Transverse colon (tissue), 4 donors: Measurements from ENCODE around the gene SNORC. TPM values are rescaled to one million over a fixed set of nuclear protein-coding genes. Genes with fewer than 3 reads are reported as not detected.

Source experiments
- DNase-seq: peaks from one replicate; pipeline ENCODE4 v3.0.0-alpha.2; 2019
- H3K27ac ChIP-seq, 4 donors: fragments of 200-600 bp; sonication (generic); 2 replicates each; pipeline ENCODE4 v1.5.1; 2016 to 2018; ENCODE audit warnings: inconsistent platforms in 4 of 4
- H3K27me3 ChIP-seq: fragments of 200-600 bp; sonication (generic); 2 replicates; pipeline ENCODE4 v1.5.1; 2017; ENCODE audit warnings: inconsistent platforms
- H3K36me3 ChIP-seq, 4 donors: fragments of 200-600 bp; sonication (generic); 2 replicates each; pipeline ENCODE4 v1.5.1; 2017 to 2019; ENCODE audit warnings: inconsistent platforms in 4 of 4
- H3K4me1 ChIP-seq, 4 donors: fragments of 200-600 bp; sonication (generic); 2 replicates each; pipeline ENCODE4 v1.5.1; 2017 to 2020; ENCODE audit warnings: inconsistent platforms in 4 of 4
- H3K4me3 ChIP-seq, 4 donors: fragments of 200-600 bp; sonication (generic); 1 replicate in 1 of 4; 2 replicates in 3 of 4; pipeline versions ENCODE4 v1.5.1 to v1.6.1; 2017 to 2019; ENCODE audit warnings: inconsistent platforms in 4 of 4
- H3K9me3 ChIP-seq, 2 donors: fragments of 200-600 bp; sonication (generic); 2 replicates each; pipeline ENCODE4 v1.5.1; 2017 to 2019; ENCODE audit warnings: inconsistent platforms in 2 of 2
- EP300 ChIP-seq: sonication (generic); formaldehyde crosslinking; IDR thresholded peaks from one replicate; pipeline ENCODE4 v1.6.1; 2017; ENCODE audit warnings: antibody characterized with exemption, low read depth
- POLR2A ChIP-seq: fragments of 450-650 bp; IDR thresholded peaks from one replicate; pipeline ENCODE4 v1.6.1; 2016; ENCODE audit warnings: antibody characterized with exemption, mild to moderate bottlenecking, moderate library complexity
- POLR2AphosphoS5 ChIP-seq, 3 donors: sonication (generic); formaldehyde crosslinking; IDR thresholded peaks; one replicate each; pipeline ENCODE4 v1.6.1; 2016; ENCODE audit warnings: antibody characterized with exemption in 3 of 3
- WGBS, 2 donors: methylation state at CpG; one replicate each; pipeline ENCODE4 v1.1.5; 2018; ENCODE audit warnings: low coverage in 1 of 2; 5-methylcytosine and 5-hydroxymethylcytosine counted together
- in situ Hi-C, 4 donors: fragments of 200-750 bp; cut with MboI; loops; one replicate each; pipeline versions ENCODE4 v1.15.0 to v1.15.1; 2017; ENCODE audit warnings: low sequenced_read_pairs in 3 of 4, low pct_ligation_motif_present in 1 of 4, low pct_unique_long_range_greater_than_20kb in 1 of 4
- intact Hi-C: fragments of 100-400 bp; cut with DNase I; formaldehyde crosslinking; loops from one replicate; pipeline ENCODE4 v1.15.1; 2023; ENCODE audit warnings: low total_unique reads
- total RNA-seq, 4 donors: library from RNA; depleted of rRNA; stranded (reverse); fragments of >200 nt; gene quantifications; one replicate each; pipeline ENCODE4 v1.1.0, GENCODE V29; 2016
- TF ChIP-seq, protein P1 (sequence below), 5 experiments: fragments of 200-600 bp in 3 of 5; fragments of 450-650 bp in 2 of 5; sonication (generic) in 3 of 5; IDR thresholded peaks; 1 replicate in 2 of 5; 2 replicates in 3 of 5; pipeline ENCODE4 v1.5.1; 2016 to 2017; ENCODE audit warnings: antibody characterized with exemption in 5 of 5, inconsistent platforms in 3 of 5, mild to moderate bottlenecking in 2 of 5, moderate library complexity in 1 of 5

The SNORC gene
- total RNA-seq, 4 donors from 2014 or later: 13.9 to 45.6 (median 17.2) TPM

DNA sequence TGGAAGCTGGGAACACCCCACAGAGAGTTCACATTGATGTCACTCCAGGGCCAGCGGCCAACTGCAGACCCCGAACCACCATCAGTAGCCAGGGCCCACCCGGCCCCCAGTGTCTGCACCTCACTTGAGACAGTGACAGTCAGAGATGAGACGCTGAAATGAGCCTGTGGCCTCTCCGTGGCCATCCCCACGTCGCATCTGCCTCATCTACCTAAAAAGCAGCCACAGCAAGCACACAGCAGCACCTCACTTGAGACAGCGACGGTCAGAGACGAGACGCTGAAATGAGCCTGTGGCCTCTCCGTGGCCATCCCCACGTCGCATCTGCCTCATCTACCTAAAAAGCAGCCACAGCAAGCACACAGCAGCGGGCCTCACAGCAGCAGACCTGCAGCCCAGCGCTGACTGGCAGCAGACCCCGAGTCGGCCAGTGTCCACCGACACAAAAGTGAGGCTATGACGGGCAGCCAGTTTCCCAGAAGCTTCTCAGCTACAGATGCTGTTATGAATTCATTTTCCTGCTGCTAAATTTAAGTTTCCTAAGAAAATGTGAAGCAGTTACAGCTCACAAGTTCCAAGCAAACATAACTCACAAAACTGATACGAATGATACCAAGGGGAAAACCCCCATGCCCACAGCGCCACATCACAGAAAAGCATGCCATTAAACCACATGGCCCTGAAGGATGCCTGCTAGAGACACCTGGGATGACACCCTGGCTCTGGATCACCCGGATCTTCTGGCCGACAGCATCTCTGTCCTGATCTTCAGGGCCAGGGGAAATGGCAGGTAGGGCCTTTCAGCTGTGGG is 27.7 kb downstream of the SNORC start:
- TF ChIP-seq POLR2AphosphoS5 (IDR thresholded peaks at IDR 0.05): no peak
- TF ChIP-seq EP300: no peak
- no peak for TF ChIP-seq POLR2A
- TF ChIP-seq, protein P1, sequence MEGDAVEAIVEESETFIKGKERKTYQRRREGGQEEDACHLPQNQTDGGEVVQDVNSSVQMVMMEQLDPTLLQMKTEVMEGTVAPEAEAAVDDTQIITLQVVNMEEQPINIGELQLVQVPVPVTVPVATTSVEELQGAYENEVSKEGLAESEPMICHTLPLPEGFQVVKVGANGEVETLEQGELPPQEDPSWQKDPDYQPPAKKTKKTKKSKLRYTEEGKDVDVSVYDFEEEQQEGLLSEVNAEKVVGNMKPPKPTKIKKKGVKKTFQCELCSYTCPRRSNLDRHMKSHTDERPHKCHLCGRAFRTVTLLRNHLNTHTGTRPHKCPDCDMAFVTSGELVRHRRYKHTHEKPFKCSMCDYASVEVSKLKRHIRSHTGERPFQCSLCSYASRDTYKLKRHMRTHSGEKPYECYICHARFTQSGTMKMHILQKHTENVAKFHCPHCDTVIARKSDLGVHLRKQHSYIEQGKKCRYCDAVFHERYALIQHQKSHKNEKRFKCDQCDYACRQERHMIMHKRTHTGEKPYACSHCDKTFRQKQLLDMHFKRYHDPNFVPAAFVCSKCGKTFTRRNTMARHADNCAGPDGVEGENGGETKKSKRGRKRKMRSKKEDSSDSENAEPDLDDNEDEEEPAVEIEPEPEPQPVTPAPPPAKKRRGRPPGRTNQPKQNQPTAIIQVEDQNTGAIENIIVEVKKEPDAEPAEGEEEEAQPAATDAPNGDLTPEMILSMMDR (IDR thresholded peaks at IDR 0.05): no peak
- H3K27me3 ChIP-seq: no peaks in the 10 kb centered on the region
- H3K4me1 ChIP-seq: no peaks in the 10 kb centered on the region
- DNase-seq: no peak
- no peak overlapping the region for H3K4me3 ChIP-seq
- H3K36me3 ChIP-seq: no peaks in the 10 kb centered on the region
- intact Hi-C loops: no loop called here
- no peak overlapping the region for H3K27ac ChIP-seq
- in situ Hi-C loops: no loop called here
- WGBS, 2 donors: 87% methylated on average over 24 of the region's 24 CpGs; no CpG with 5 or more reads in 1 of the 2 donors
- H3K9me3 ChIP-seq: no peaks in the 10 kb centered on the region

DNA sequence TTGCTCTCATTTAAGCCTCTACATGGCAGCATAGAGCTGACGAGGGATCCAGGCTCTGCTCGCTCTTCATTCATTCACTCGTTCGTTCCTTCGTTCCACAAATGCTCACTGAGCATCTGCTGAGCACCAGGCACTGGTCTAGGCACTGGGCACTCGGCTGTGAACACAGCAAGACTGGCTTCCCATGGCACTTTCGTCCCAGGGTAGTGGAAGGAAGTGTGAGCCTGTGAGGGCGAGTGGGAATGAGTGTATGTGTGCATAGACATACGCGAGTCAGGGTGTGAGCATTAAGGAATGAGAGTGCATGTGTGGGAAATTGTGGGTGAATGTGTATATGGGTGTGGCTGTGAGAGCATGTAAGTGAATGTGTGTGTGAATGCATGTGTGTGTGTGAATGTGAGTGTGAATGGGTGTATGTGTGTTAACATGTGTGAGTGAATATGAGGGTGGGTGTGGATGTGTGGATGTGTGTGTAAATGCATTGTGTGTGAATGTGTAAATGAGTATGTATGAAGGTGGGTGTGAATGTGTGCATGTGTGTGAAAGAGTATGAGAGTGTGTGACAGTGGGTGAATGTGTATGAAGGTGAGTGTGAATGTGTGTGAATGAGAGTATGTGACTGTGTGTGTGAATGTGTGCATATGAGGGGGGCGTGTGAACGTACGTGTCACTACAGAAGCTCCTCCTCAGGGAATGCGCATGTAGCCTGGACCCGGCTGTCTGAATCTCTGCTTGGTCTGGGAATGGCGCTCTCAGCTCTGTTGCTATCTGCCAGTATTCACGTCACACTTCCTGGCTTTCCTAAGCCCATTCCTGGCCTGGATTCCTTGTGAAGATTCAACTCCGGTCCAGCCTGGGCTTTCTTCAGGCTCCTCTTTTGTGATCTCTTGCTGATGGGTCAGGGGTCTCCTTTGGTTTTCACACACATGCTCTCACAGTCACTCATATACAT is 28.8 kb downstream of the SNORC start:
- DNase-seq: no peak
- no peaks in the 10 kb centered on the region for H3K9me3 ChIP-seq
- intact Hi-C loops: no loop called here
- no peaks in the 10 kb centered on the region for H3K4me1 ChIP-seq
- WGBS, 2 donors: 67 to 81% methylated on average over 1 to 18 of the region's 18 CpGs
- no peak overlapping the region for H3K27ac ChIP-seq
- no peak for TF ChIP-seq POLR2AphosphoS5 (IDR thresholded peaks at IDR 0.05)
- TF ChIP-seq POLR2A: no peak
- TF ChIP-seq, protein P1 (IDR thresholded peaks at IDR 0.05): no peak
- no peak for TF ChIP-seq EP300
- H3K4me3 ChIP-seq: no peak overlapping the region
- no peaks in the 10 kb centered on the region for H3K27me3 ChIP-seq
- in situ Hi-C loops: no loop called here
- no peaks in the 10 kb centered on the region for H3K36me3 ChIP-seq

DNA sequence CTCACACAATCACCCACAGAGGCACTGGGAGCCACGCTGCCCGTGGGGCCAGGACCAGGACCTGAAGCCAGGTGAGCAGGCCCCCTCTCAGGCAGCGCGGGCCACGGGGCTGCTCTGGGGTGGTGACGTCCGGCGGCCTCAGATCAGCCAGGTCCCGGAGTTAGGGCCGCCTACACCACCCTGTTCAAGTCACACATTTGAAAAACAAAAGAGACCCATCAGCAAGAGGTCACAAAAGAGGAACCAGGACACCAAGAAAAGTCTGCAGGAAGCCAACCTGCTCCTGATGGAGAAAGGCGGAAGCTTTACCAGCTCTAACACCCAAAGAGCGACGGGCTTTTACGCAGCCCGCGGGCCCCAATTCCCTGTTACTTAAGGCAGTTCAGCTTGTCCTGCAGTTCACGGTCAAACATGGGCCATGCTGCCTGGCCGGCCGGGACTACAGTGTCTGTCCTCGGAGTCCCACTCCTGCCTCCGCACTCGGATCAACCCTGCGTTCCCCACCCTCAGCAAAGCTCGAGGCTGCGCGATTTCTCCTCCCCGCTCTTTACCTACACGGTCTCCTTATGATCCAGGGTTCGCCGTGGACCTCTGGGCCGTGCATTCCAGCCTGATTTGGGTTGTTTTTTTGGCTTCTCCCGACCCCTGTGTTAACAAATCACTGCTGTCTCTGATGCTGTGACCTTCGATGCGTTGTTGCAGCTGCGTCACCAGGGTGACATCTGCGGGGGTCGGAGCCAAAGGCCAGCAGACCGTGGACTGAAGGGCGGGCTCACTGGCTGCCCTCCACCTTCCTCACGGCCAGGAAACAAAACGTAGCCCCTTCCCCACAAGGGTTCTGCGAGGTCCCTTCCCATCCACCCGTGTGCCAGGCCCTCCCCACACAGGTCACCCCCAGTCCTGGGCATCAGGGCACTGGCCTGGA is 31.0 kb downstream of the SNORC start:
- in situ Hi-C loops (no loop called here), intact Hi-C loops (no loop called here)
- no peaks in the 10 kb centered on the region for H3K36me3 ChIP-seq
- H3K27ac ChIP-seq: no peak overlapping the region
- TF ChIP-seq, protein P1 (IDR thresholded peaks at IDR 0.05): no peak
- TF ChIP-seq POLR2A: no peak
- no peak for TF ChIP-seq EP300
- no peak for TF ChIP-seq POLR2AphosphoS5 (IDR thresholded peaks at IDR 0.05)
- no peaks in the 10 kb centered on the region for H3K9me3 ChIP-seq
- no peak overlapping the region for H3K4me3 ChIP-seq
- WGBS, 2 donors: 71 to 82% methylated on average over 7 to 42 of the region's 43 CpGs
- no peaks in the 10 kb centered on the region for H3K27me3 ChIP-seq
- no peak for DNase-seq
- no peaks in the 10 kb centered on the region for H3K4me1 ChIP-seq
